GM21528 (cell line): ENCODE data around the gene GJD4.

ENCODE experiments used
- ATAC-seq: cut with Tn5 transposase; IDR thresholded peaks from one replicate; pipeline ENCODE4 v1.9.1; 2021; ENCODE audit warnings: mild to moderate bottlenecking, moderate library complexity; ENCODE audit not compliant: unreplicated experiment, low FRiP score

GJD4 gene

GRCh38 chr10:35643151-35644049 is 38.3 kb downstream of the GJD4 start:
- no peak for ATAC-seq

DNA sequence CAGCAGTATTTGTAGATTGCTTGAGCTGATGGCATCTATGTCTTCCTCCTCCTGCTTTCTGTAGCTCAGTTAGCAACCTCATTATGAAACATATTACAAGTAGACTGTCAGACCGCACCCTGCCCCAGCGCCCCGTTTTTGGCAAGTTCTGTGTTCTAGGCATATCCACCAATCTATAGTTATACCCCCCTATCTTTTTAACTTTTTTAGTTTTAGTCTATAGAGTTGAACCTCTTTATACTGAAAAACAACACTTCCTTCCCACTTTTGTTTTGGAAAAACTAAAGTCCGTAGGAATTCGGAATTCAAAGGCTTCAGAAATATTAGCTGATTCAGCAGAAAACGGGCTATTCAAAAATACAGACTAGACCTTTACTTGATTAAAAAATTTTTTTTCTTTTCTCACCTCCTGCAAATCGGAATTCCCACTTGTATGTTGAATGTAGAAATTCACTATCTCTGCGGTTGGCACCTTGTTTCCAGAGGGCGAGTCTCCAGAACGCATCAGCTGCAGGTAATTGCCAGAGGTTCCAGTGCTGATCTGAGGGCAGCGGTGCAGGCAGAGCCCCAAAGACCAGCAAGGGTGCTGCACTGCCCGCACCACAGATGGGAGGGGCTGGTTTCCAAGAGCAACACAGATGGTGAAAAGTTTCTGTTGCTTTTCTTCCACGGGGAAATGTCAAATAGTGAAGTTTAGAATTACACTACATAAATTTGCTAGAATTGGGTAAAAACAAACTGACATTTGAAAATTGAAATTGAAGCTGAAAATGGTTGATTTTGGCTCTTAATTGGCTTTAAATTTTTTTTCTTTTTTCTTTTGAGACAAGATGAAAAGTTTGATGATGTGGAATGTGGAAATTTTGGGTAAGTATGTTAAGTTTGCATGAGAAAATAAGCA is 39.2 kb downstream of the GJD4 start:
- ATAC-seq = no peak

GRCh38 chr10:35650894-35651293 is 45.8 kb downstream of the GJD4 start:
- no peak for ATAC-seq

DNA sequence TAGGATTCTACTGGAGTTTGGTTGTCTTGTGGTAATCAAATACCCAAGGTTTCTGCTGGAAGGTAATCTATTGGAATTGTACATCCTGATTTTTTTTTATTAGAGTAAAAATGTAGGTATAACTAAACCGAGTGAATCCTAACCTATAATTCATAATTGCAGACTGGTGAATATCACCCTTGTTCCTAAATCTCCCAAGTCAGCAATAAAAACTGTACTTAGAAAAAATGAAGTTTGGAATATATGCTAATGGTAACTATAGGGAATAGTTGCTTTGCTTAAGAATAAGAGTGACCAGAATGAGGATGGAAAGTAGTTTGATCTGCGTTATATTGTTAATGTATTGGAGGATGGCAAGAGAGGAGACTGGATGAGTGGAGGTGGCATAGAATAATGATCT is 47.7 kb downstream of the GJD4 start:
- ATAC-seq = no peak

DNA sequence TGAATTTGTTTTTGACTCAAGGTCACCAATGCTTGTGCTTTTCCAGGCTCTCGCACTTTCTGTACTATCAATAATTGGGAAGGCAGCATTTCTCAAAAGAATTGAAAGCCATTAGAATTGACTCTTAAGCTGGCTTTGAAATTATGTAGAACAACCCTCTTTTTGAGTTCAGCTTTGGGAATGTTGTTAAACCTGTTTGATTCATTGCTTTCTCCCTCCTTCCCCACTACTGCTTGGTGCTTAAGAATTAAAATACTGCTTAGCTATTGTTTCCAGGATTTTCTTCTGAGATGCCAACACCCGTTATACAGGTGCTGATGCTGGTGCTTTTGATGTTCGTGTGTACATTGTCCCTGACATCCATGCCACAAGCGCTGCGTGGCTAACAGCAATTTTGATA is 52.5 kb downstream of the GJD4 start:
- ATAC-seq = no peak
